ENCODE data around the gene CERS5.

DNA sequence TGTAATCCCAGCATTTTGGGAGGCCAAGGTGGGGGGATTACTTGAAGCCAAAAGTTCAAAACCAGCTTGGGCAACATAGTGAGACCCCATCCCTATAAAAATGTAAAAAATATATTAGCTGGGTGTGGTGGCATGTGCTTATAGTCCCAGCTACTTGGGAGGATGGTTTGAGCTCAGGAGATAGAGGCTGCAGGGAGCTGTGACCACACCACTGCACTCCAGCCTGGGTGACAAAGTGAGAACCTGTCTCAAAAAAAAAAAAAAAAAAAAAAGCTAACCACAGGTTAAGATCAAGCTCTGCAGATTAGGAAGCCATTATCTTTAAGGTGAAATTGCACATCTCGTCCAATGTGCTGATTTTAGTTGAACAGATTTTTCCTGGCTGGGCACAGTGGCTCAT lies 23.7 kb upstream of the CERS5 start:
- no peak for TF ChIP-seq EP300 (IDR thresholded peaks at IDR 0.05; ENCODE audit: borderline replicate concordance in 1 of 2, low read depth in 1 of 2, low read length in 1 of 2)
- TF ChIP-seq, protein P1, sequence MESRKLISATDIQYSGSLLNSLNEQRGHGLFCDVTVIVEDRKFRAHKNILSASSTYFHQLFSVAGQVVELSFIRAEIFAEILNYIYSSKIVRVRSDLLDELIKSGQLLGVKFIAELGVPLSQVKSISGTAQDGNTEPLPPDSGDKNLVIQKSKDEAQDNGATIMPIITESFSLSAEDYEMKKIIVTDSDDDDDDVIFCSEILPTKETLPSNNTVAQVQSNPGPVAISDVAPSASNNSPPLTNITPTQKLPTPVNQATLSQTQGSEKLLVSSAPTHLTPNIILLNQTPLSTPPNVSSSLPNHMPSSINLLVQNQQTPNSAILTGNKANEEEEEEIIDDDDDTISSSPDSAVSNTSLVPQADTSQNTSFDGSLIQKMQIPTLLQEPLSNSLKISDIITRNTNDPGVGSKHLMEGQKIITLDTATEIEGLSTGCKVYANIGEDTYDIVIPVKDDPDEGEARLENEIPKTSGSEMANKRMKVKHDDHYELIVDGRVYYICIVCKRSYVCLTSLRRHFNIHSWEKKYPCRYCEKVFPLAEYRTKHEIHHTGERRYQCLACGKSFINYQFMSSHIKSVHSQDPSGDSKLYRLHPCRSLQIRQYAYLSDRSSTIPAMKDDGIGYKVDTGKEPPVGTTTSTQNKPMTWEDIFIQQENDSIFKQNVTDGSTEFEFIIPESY (IDR thresholded peaks at IDR 0.05; ENCODE audit: borderline replicate concordance, low read depth), result no peak
- TF ChIP-seq, protein P2, sequence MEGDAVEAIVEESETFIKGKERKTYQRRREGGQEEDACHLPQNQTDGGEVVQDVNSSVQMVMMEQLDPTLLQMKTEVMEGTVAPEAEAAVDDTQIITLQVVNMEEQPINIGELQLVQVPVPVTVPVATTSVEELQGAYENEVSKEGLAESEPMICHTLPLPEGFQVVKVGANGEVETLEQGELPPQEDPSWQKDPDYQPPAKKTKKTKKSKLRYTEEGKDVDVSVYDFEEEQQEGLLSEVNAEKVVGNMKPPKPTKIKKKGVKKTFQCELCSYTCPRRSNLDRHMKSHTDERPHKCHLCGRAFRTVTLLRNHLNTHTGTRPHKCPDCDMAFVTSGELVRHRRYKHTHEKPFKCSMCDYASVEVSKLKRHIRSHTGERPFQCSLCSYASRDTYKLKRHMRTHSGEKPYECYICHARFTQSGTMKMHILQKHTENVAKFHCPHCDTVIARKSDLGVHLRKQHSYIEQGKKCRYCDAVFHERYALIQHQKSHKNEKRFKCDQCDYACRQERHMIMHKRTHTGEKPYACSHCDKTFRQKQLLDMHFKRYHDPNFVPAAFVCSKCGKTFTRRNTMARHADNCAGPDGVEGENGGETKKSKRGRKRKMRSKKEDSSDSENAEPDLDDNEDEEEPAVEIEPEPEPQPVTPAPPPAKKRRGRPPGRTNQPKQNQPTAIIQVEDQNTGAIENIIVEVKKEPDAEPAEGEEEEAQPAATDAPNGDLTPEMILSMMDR (IDR thresholded peaks at IDR 0.05), result no peak
